Liver (tissue), 9 donors: ENCODE measurements around the gene MNAT1. TPM values are rescaled to one million over a fixed set of nuclear protein-coding genes. Genes with fewer than 3 reads are reported as not detected.

ENCODE experiments used
- DNase-seq: peaks from one replicate; pipeline ENCODE4 v3.0.0-alpha.2; 2017; ENCODE audit warnings: low spot score
- H3K27ac ChIP-seq, 2 donors: one replicate each; pipeline ENCODE4 v1.7.0; 2013; ENCODE audit warnings: inconsistent platforms in 2 of 2, low read length in 2 of 2, control low read depth in 1 of 2, low read depth in 1 of 2, mild to moderate bottlenecking in 1 of 2
- H3K27me3 ChIP-seq, 4 donors: one replicate each; pipeline versions ENCODE4 v1.6.1 to v1.7.0; 2013; ENCODE audit warnings: low read length in 3 of 4, inconsistent platforms in 1 of 4, mild to moderate bottlenecking in 1 of 4, moderate library complexity in 1 of 4; ENCODE audit not compliant: control insufficient read depth in 4 of 4, insufficient read depth in 4 of 4
- H3K36me3 ChIP-seq, 4 donors: one replicate each; pipeline versions ENCODE4 v1.6.1 to v1.7.0; 2013; ENCODE audit warnings: low read length in 3 of 4, mild to moderate bottlenecking in 3 of 4, low read depth in 1 of 4, moderate library complexity in 1 of 4; ENCODE audit not compliant: control insufficient read depth in 4 of 4, insufficient read depth in 3 of 4
- H3K4me1 ChIP-seq, 4 donors: one replicate each; pipeline versions ENCODE4 v1.6.1 to v1.7.0; 2013; ENCODE audit warnings: low read length in 3 of 4, mild to moderate bottlenecking in 3 of 4, moderate library complexity in 1 of 4; ENCODE audit not compliant: control insufficient read depth in 4 of 4, insufficient read depth in 4 of 4
- H3K4me3 ChIP-seq, 3 donors: one replicate each; pipeline versions ENCODE4 v1.6.1 to v1.7.0; 2013; ENCODE audit warnings: low read length in 3 of 3, control low read depth in 1 of 3, low read depth in 1 of 3, mild to moderate bottlenecking in 1 of 3
- H3K9ac ChIP-seq, 2 donors: one replicate each; pipeline ENCODE4 v1.7.0; 2013; ENCODE audit warnings: low read length in 2 of 2, mild to moderate bottlenecking in 2 of 2, moderate library complexity in 2 of 2, control low read depth in 1 of 2, low read depth in 1 of 2
- H3K9me3 ChIP-seq, 4 donors: one replicate each; pipeline versions ENCODE4 v1.6.1 to v1.7.0; 2013; ENCODE audit warnings: low read length in 3 of 4; ENCODE audit not compliant: control insufficient read depth in 4 of 4
- EGR1 ChIP-seq, 2 donors: IDR thresholded peaks; 2 replicates each; pipeline ENCODE4 v1.6.1; 2016 to 2018; ENCODE audit warnings: antibody characterized with exemption in 2 of 2, low read depth in 2 of 2
- FOXA1 ChIP-seq: IDR thresholded peaks from 2 replicates; pipeline ENCODE4 v1.6.1; 2016; ENCODE audit warnings: antibody characterized with exemption
- FOXA2 ChIP-seq: IDR thresholded peaks from 2 replicates; pipeline ENCODE4 v1.6.1; 2016; ENCODE audit warnings: antibody characterized with exemption
- GABPA ChIP-seq, 2 donors: IDR thresholded peaks in 1 of 2; conservative IDR thresholded peaks in 1 of 2; 2 replicates each; pipeline ENCODE4 v1.6.1; 2016; ENCODE audit warnings: antibody characterized with exemption in 2 of 2, mild to moderate bottlenecking in 1 of 2, moderate library complexity in 1 of 2
- HNF4A ChIP-seq, 2 donors: conservative IDR thresholded peaks; 2 replicates each; pipeline ENCODE4 v1.6.1; 2016; ENCODE audit warnings: antibody characterized with exemption in 2 of 2, mild to moderate bottlenecking in 2 of 2
- HNF4G ChIP-seq: IDR thresholded peaks from 2 replicates; pipeline ENCODE4 v1.6.1; 2016; ENCODE audit warnings: antibody characterized with exemption
- JUND ChIP-seq, 2 donors: IDR thresholded peaks; 2 replicates each; pipeline ENCODE4 v1.6.1; 2016; ENCODE audit warnings: antibody characterized with exemption in 2 of 2
- NR2F2 ChIP-seq: IDR thresholded peaks from 2 replicates; pipeline ENCODE4 v1.6.1; 2016; ENCODE audit warnings: antibody characterized with exemption
- RAD21 ChIP-seq, 2 donors: IDR thresholded peaks; 2 replicates each; pipeline ENCODE4 v1.6.1; 2016; ENCODE audit warnings: antibody characterized with exemption in 2 of 2, mild to moderate bottlenecking in 2 of 2
- RXRA ChIP-seq, 2 donors: IDR thresholded peaks; 2 replicates each; pipeline ENCODE4 v1.6.1; 2017 to 2018; ENCODE audit warnings: antibody characterized with exemption in 2 of 2, mild to moderate bottlenecking in 1 of 2
- SP1 ChIP-seq: IDR thresholded peaks from 2 replicates; pipeline ENCODE4 v1.6.1; 2018; ENCODE audit warnings: antibody characterized with exemption, mild to moderate bottlenecking
- TAF1 ChIP-seq: conservative IDR thresholded peaks from 2 replicates; pipeline ENCODE4 v1.6.1; 2016; ENCODE audit warnings: antibody characterized with exemption, mild to moderate bottlenecking
- WGBS: extraction: QIAGEN DNeasy Blood & Tissue Kit; methylation state at CpG from one replicate; pipeline ENCODE4 v1.1.7; 2013; 5-methylcytosine and 5-hydroxymethylcytosine counted together
- polyA plus RNA-seq, 2 donors: library from polyadenylated mRNA; stranded (reverse) in 1 of 2; unstranded in 1 of 2; fragments of 200-250 nt in 1 of 2; fragments of >200 nt in 1 of 2; fragmentation: Nextera tagmentation in 1 of 2; extraction: Ambion mirVana in 1 of 2; gene quantifications; one replicate each; pipeline versions ENCODE4 v1.2.1 to v1.2.3, GENCODE V29; 2013 to 2015
- total RNA-seq, 2 donors: library from RNA; depleted of rRNA; stranded (reverse); fragments of >200 nt; gene quantifications; one replicate each; pipeline ENCODE4 v1.2.3, GENCODE V29; 2014
- TF ChIP-seq, protein P1 (sequence below): fragments of 150-350 bp; IDR thresholded peaks from 2 replicates; pipeline ENCODE4 v1.5.1; 2017; ENCODE audit warnings: improper control_type of control experiment, low read depth, low read length; ENCODE audit not compliant: missing input control
- TF ChIP-seq, protein P2 (sequence below): IDR thresholded peaks from 2 replicates; pipeline ENCODE4 v1.6.1; 2016; ENCODE audit warnings: antibody characterized with exemption, mild to moderate bottlenecking
- TF ChIP-seq, protein P3 (sequence below): IDR thresholded peaks from 2 replicates; pipeline ENCODE4 v1.6.1; 2016; ENCODE audit warnings: antibody characterized with exemption
- TF ChIP-seq, protein P4 (sequence below): IDR thresholded peaks from 2 replicates; pipeline ENCODE4 v1.6.1; 2016; ENCODE audit warnings: antibody characterized with exemption
- TF ChIP-seq, protein P5 (sequence below): IDR thresholded peaks from 2 replicates; pipeline ENCODE4 v1.6.1; 2016; ENCODE audit warnings: antibody characterized with exemption
- donor health status: healthy.
- donor health status: healthy.
- donor health status: healthy.
- donor health status: healthy.
- donor health status: healthy.

The MNAT1 gene
- total and polyA plus RNA-seq, 4 donors = 8.9 to 18.5 (median 14.6) TPM

DNA sequence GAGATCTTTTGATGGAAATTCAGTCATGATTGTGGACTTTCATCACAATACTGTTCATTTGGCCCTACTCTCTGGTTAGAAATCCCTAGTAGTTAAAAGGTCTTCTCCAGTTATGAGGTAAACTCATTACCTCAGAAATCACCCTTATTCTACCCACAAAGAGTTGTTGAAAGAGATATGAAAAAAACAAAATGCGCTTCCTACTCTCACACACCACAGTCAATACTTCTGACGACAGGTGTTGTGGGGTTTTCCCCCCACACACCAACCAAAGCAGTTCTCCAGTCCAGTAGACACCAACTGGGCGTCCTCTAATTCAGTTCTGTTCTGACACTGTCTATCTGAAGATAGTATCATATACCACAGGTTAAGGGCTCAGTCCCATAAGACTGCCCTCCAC, 191.4 kb downstream of the MNAT1 start:
- Histone ChIP-seq H3K27me3 (no peaks in the 10 kb centered on the region), H3K4me1 (no peaks in the 10 kb centered on the region), H3K36me3 (no peaks in the 10 kb centered on the region), H3K4me3 (no peak overlapping the region), H3K27ac (no peak overlapping the region), H3K9ac (no peak overlapping the region), H3K9me3 (no peaks in the 10 kb centered on the region)
- no peak for TF ChIP-seq FOXA1
- TF ChIP-seq, protein P1, sequence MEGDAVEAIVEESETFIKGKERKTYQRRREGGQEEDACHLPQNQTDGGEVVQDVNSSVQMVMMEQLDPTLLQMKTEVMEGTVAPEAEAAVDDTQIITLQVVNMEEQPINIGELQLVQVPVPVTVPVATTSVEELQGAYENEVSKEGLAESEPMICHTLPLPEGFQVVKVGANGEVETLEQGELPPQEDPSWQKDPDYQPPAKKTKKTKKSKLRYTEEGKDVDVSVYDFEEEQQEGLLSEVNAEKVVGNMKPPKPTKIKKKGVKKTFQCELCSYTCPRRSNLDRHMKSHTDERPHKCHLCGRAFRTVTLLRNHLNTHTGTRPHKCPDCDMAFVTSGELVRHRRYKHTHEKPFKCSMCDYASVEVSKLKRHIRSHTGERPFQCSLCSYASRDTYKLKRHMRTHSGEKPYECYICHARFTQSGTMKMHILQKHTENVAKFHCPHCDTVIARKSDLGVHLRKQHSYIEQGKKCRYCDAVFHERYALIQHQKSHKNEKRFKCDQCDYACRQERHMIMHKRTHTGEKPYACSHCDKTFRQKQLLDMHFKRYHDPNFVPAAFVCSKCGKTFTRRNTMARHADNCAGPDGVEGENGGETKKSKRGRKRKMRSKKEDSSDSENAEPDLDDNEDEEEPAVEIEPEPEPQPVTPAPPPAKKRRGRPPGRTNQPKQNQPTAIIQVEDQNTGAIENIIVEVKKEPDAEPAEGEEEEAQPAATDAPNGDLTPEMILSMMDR = no peak
- TF ChIP-seq, protein P2, sequence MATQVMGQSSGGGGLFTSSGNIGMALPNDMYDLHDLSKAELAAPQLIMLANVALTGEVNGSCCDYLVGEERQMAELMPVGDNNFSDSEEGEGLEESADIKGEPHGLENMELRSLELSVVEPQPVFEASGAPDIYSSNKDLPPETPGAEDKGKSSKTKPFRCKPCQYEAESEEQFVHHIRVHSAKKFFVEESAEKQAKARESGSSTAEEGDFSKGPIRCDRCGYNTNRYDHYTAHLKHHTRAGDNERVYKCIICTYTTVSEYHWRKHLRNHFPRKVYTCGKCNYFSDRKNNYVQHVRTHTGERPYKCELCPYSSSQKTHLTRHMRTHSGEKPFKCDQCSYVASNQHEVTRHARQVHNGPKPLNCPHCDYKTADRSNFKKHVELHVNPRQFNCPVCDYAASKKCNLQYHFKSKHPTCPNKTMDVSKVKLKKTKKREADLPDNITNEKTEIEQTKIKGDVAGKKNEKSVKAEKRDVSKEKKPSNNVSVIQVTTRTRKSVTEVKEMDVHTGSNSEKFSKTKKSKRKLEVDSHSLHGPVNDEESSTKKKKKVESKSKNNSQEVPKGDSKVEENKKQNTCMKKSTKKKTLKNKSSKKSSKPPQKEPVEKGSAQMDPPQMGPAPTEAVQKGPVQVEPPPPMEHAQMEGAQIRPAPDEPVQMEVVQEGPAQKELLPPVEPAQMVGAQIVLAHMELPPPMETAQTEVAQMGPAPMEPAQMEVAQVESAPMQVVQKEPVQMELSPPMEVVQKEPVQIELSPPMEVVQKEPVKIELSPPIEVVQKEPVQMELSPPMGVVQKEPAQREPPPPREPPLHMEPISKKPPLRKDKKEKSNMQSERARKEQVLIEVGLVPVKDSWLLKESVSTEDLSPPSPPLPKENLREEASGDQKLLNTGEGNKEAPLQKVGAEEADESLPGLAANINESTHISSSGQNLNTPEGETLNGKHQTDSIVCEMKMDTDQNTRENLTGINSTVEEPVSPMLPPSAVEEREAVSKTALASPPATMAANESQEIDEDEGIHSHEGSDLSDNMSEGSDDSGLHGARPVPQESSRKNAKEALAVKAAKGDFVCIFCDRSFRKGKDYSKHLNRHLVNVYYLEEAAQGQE = no peak
- TF ChIP-seq HNF4A (conservative IDR thresholded peaks at IDR 0.05) = no peak
- no peak for TF ChIP-seq TAF1
- TF ChIP-seq, protein P3, sequence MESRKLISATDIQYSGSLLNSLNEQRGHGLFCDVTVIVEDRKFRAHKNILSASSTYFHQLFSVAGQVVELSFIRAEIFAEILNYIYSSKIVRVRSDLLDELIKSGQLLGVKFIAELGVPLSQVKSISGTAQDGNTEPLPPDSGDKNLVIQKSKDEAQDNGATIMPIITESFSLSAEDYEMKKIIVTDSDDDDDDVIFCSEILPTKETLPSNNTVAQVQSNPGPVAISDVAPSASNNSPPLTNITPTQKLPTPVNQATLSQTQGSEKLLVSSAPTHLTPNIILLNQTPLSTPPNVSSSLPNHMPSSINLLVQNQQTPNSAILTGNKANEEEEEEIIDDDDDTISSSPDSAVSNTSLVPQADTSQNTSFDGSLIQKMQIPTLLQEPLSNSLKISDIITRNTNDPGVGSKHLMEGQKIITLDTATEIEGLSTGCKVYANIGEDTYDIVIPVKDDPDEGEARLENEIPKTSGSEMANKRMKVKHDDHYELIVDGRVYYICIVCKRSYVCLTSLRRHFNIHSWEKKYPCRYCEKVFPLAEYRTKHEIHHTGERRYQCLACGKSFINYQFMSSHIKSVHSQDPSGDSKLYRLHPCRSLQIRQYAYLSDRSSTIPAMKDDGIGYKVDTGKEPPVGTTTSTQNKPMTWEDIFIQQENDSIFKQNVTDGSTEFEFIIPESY = no peak
- no peak for TF ChIP-seq FOXA2
- TF ChIP-seq JUND (IDR thresholded peaks at IDR 0.05) = no peak
- no peak for TF ChIP-seq NR2F2
- TF ChIP-seq SP1 = no peak
- TF ChIP-seq RXRA (IDR thresholded peaks at IDR 0.05) = no peak
- no peak for TF ChIP-seq GABPA (IDR thresholded peaks at IDR 0.05 in 1 of 2, conservative IDR thresholded peaks at IDR 0.05 in 1 of 2)
- no peak for TF ChIP-seq EGR1 (IDR thresholded peaks at IDR 0.05; ENCODE audit: low read depth in 2 of 2)
- TF ChIP-seq, protein P4, sequence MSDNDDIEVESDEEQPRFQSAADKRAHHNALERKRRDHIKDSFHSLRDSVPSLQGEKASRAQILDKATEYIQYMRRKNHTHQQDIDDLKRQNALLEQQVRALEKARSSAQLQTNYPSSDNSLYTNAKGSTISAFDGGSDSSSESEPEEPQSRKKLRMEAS = no peak
- no peak for TF ChIP-seq HNF4G
- TF ChIP-seq, protein P5, sequence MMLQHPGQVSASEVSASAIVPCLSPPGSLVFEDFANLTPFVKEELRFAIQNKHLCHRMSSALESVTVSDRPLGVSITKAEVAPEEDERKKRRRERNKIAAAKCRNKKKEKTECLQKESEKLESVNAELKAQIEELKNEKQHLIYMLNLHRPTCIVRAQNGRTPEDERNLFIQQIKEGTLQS = no peak
- WGBS = 96% methylated on average over 3 of the region's 3 CpGs
- no peak for DNase-seq

DNA sequence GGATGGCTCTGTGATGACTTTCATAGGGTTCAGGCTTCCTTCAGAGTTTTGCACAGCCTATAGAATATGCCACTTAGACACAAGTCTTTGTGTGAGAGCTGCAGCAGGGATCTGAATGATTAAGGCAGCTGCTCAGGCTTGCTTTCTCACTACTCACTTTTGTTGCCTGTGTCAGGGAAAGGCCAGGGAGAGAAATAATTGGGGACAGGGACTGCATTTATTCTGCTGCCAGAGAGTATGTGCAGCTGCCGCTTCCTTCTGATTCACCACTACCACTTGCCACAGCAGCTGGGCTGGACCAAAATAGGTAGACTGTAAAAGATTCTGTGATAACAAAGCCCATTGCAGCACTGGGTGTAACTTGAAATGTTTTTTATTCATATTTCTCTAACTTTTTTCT, 196.7 kb downstream of the MNAT1 start:
- Histone ChIP-seq H3K27me3 (no peaks in the 10 kb centered on the region), H3K9me3 (no peaks in the 10 kb centered on the region), H3K4me1 (no peaks in the 10 kb centered on the region), H3K9ac (no peak overlapping the region), H3K36me3 (no peaks in the 10 kb centered on the region), H3K27ac (no peak overlapping the region), H3K4me3 (no peak overlapping the region)
- DNase-seq = no peak
- TF ChIP-seq RAD21 (IDR thresholded peaks at IDR 0.05) (no peak), SP1 (no peak), FOXA1 (no peak), TAF1 (no peak), NR2F2 (no peak), FOXA2 (no peak), EGR1 (IDR thresholded peaks at IDR 0.05; ENCODE audit: low read depth in 2 of 2) (no peak)
- TF ChIP-seq, protein P4 = no peak
- TF ChIP-seq, protein P5 = no peak
- WGBS = 93% methylated on average over 1 of the region's 1 CpG
